SU-DHL-6 (cell line): ENCODE data around the gene KMT2B.

Experiments used
- H2AFZ ChIP-seq: fragments of 200-600 bp; sonication (generic); 2 replicates; pipeline ENCODE4 v1.6.1; 2014; ENCODE audit warnings: low read depth, mild to moderate bottlenecking, moderate library complexity, mixed read lengths, antibody characterized with exemption, low read length; ENCODE audit not compliant: severe bottlenecking
- H3F3A ChIP-seq: fragments of 200-600 bp; shearing (Covaris generic); 2 replicates; pipeline ENCODE4 v1.6.0; 2016; ENCODE audit warnings: antibody characterized with exemption, mild to moderate bottlenecking; ENCODE audit not compliant: insufficient read depth
- H3K27ac ChIP-seq: fragments of 200-600 bp; sonication (generic); 2 replicates; pipeline ENCODE4 v1.5.1; 2016; ENCODE audit warnings: low read depth, mild to moderate bottlenecking, low read length, moderate library complexity, mixed read lengths
- H3K27me3 ChIP-seq: fragments of 200-600 bp; sonication (generic), shearing (Covaris generic); 2 replicates; pipeline ENCODE4 v1.6.0; 2014; ENCODE audit warnings: mild to moderate bottlenecking, low read length
- H3K36me3 ChIP-seq: fragments of 200-600 bp; sonication (generic); 2 replicates; pipeline ENCODE4 v1.6.1; 2014; ENCODE audit warnings: mild to moderate bottlenecking, low read length, mixed read lengths
- H3K4me2 ChIP-seq: fragments of 300-600, 200-600 bp; shearing (Covaris generic), sonication (generic); 2 replicates; pipeline ENCODE4 v1.6.0; 2014; ENCODE audit warnings: low read length, low read depth, mild to moderate bottlenecking; ENCODE audit not compliant: poor library complexity, severe bottlenecking
- H3K4me3 ChIP-seq: fragments of 200-600 bp; sonication (generic); 2 replicates; pipeline ENCODE4 v1.5.1; 2014; ENCODE audit warnings: antibody characterized with exemption, low read length, mild to moderate bottlenecking, mixed read lengths; ENCODE audit not compliant: insufficient read depth, poor library complexity, severe bottlenecking
- H3K79me2 ChIP-seq: fragments of 200-600 bp; sonication (generic); 2 replicates; pipeline ENCODE4 v1.6.1; 2014; ENCODE audit warnings: mild to moderate bottlenecking, low read length, moderate library complexity; ENCODE audit not compliant: insufficient read depth
- H3K9ac ChIP-seq: fragments of 200-600 bp; sonication (generic); 2 replicates; pipeline ENCODE4 v1.7.0; 2014; ENCODE audit warnings: mild to moderate bottlenecking, low read length
- H3K9me2 ChIP-seq: fragments of 200-600 bp; sonication (generic); replicated peaks from 2 replicates; pipeline ENCODE4 v1.6.1; 2014; ENCODE audit warnings: low read length; ENCODE audit not compliant: insufficient read depth
- H3K9me3 ChIP-seq: fragments of 200-600 bp; sonication (generic); 2 replicates; pipeline ENCODE4 v1.6.1; 2014; ENCODE audit warnings: low read length, mixed read lengths; ENCODE audit not compliant: insufficient read depth
- H4K20me1 ChIP-seq: fragments of 200-600 bp; sonication (generic); 2 replicates; pipeline ENCODE4 v1.6.1; 2014; ENCODE audit warnings: low read depth, mild to moderate bottlenecking, antibody characterized with exemption, low read length, moderate library complexity, mixed read lengths
- EZH2phosphoT487 ChIP-seq: fragments of 200-600 bp; sonication (generic), shearing (Covaris generic); conservative IDR thresholded peaks from 2 replicates; pipeline ENCODE4 v1.6.1; 2018; ENCODE audit warnings: mild to moderate bottlenecking, antibody characterized with exemption, low read length, moderate library complexity, mixed read lengths
- TF ChIP-seq, protein P1 (sequence below): fragments of 200-600 bp; sonication (generic); IDR thresholded peaks from one replicate; pipeline ENCODE4 v1.5.1; 2017; ENCODE audit warnings: antibody characterized with exemption, mild to moderate bottlenecking, low read length, moderate library complexity; ENCODE audit not compliant: insufficient read depth, poor library complexity, severe bottlenecking

KMT2B gene

DNA sequence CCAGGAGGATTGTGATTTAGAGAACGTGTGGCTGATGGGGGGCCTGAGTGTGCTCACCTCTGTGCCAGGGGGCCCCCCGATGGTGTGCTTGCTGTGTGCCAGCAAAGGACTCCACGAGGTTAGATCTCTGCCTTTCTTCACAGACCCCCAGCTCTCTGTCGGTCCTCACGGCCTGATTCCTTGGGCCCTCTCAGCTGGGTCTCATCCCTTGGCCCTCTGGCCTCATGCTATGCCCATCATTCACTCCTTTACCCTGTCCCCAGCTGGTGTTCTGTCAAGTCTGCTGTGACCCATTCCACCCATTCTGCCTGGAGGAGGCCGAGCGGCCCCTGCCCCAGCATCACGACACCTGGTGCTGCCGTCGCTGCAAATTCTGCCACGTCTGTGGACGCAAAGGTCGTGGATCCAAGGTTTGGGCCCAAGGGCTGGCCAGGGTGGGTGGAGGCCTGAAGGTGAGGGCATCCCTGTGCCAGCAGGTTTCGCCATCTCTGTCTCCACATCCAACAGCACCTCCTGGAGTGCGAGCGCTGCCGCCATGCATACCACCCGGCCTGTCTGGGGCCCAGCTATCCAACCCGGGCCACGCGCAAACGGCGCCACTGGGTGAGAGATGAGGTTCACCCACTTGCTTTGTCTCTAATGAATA is 7.5 kb downstream of the KMT2B start:
- Histone ChIP-seq H3K9me2 (no peaks in the 10 kb centered on the region), H3K4me2 (no peak overlapping the region), H3K79me2 (no peaks in the 10 kb centered on the region), H3K9me3 (no peaks in the 10 kb centered on the region), H3K27ac (no peak overlapping the region), H3F3A (no peaks in the 10 kb centered on the region), H2AFZ (no peak overlapping the region), H4K20me1 (no peaks in the 10 kb centered on the region), H3K4me3 (no peak overlapping the region), H3K9ac (no peak overlapping the region), H3K36me3 (no peaks in the 10 kb centered on the region; the same call in 1 of the 2 replicates), H3K27me3 (no peaks in the 10 kb centered on the region)
- TF ChIP-seq EZH2phosphoT487 = no peak
- TF ChIP-seq, protein P1, sequence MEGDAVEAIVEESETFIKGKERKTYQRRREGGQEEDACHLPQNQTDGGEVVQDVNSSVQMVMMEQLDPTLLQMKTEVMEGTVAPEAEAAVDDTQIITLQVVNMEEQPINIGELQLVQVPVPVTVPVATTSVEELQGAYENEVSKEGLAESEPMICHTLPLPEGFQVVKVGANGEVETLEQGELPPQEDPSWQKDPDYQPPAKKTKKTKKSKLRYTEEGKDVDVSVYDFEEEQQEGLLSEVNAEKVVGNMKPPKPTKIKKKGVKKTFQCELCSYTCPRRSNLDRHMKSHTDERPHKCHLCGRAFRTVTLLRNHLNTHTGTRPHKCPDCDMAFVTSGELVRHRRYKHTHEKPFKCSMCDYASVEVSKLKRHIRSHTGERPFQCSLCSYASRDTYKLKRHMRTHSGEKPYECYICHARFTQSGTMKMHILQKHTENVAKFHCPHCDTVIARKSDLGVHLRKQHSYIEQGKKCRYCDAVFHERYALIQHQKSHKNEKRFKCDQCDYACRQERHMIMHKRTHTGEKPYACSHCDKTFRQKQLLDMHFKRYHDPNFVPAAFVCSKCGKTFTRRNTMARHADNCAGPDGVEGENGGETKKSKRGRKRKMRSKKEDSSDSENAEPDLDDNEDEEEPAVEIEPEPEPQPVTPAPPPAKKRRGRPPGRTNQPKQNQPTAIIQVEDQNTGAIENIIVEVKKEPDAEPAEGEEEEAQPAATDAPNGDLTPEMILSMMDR = no peak

DNA sequence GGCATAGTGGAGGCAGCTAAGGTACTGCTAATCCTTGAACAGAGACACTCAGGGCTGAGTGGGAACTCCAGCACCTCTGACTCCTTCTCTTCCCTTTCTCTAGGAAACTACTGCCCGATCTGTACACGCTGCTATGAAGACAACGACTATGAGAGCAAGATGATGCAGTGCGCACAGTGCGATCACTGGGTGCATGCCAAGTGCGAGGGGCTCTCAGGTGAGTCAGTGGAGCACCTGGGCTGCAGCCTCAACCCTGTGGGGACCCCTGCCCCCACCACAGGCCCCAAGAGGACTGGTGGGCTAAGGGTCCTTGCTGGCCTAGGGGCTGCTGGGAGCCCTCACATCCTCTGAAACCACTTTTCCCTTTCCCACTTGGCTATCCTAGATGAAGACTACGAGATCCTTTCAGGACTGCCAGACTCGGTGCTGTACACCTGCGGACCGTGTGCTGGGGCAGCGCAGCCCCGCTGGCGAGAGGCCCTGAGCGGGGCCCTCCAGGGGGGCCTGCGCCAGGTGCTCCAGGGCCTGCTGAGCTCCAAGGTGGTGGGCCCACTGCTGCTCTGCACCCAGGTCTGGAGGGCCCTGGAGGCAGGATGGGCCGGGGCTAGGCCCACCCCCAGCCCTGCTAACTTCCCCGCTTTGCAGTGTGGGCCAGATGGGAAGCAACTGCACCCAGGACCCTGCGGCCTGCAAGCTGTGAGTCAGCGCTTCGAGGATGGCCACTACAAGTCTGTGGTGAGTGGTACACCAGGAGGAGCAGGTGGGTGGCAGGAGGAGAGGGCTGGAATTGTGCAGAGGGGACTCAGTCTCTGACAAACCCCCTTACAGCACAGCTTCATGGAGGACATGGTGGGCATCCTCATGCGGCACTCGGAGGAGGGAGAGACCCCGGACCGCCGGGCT is 9.5 kb downstream of the KMT2B start:
- TF ChIP-seq EZH2phosphoT487 = no peak
- TF ChIP-seq, protein P1 = no peak
- Histone ChIP-seq H3K9me3 (no peaks in the 10 kb centered on the region), H3K9me2 (no peaks in the 10 kb centered on the region), H3K79me2 (no peaks in the 10 kb centered on the region), H3K4me3 (no peak overlapping the region), H3F3A (no peaks in the 10 kb centered on the region), H3K27me3 (no peaks in the 10 kb centered on the region), H3K36me3 (no peaks in the 10 kb centered on the region; the same call in 1 of the 2 replicates), H3K27ac (no peak overlapping the region), H4K20me1 (no peaks in the 10 kb centered on the region), H3K9ac (no peak overlapping the region), H3K4me2 (no peak overlapping the region), H2AFZ (no peak overlapping the region)

DNA sequence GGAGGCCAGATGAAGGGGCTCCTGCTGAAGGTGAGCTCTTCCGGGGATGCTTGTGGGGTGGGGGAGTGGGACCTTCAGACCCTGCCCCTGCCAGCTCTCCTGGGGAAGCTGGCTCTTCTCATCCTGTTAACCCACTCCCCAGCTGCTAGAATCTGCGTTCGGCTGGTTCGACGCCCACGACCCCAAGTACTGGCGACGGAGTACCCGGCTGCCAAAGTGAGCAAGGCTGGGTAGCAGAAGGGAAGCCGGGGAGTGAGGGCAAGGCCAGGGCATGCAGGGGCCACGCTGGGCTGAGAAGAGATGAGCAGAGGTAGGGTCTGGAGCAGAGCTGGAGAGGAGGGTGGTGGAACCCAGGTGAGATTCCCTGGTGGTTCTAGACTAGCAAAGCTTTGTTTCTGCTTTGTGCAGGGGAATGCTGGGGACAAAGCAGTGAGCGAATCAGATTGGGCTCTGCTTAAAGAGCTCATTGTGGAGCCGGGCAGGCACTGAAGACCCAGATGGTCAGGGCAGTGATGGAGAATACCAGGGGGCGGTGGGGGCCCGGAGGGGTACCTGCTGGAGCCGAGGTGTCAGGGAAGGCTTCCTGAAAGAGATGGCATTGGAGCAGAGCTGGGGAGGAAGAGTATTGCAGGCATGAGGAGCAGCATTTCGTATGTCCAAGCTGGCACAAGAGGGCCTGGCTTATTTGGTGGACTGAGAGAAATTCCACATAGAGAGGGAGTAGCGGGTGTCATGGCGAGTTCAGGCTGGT is 10.3 kb downstream of the KMT2B start:
- H2AFZ ChIP-seq = no peak overlapping the region

More for the DNA sequence above, 10.3 kb downstream of the KMT2B start:
- no peaks in the 10 kb centered on the region for H3K79me2 ChIP-seq
- H3K9me3 ChIP-seq = no peaks in the 10 kb centered on the region
- H3K36me3 ChIP-seq = no peaks in the 10 kb centered on the region; the same call in 1 of the 2 replicates
- H3K9ac ChIP-seq = no peak overlapping the region
- H3K4me3 ChIP-seq = no peak overlapping the region
- H3K27me3 ChIP-seq = no peaks in the 10 kb centered on the region
- no peaks in the 10 kb centered on the region for H3K9me2 ChIP-seq
- H3K4me2 ChIP-seq = no peak overlapping the region
- H4K20me1 ChIP-seq = no peaks in the 10 kb centered on the region
- no peak overlapping the region for H3K27ac ChIP-seq
- H3F3A ChIP-seq = no peaks in the 10 kb centered on the region
- no peak for TF ChIP-seq EZH2phosphoT487
- TF ChIP-seq, protein P1 = no peak
